Muscle layer of colon (tissue), 2 donors: ENCODE data around the gene STOX1.
"Not testable (repeated sequence)": the region's sequence is repeated elsewhere in the genome, so short reads cannot be mapped to it uniquely, and the experiment has no call there.

Experiments used
- H3K27ac ChIP-seq: one replicate; pipeline ENCODE4 v1.7.0; 2013; ENCODE audit warnings: low read depth, mild to moderate bottlenecking, low read length, moderate library complexity
- H3K27me3 ChIP-seq, 2 donors: one replicate each; pipeline ENCODE4 v1.7.0; 2013; ENCODE audit warnings: low read length in 2 of 2, mild to moderate bottlenecking in 2 of 2; ENCODE audit not compliant: insufficient read depth in 2 of 2, control insufficient read depth in 1 of 2
- H3K36me3 ChIP-seq: one replicate; pipeline ENCODE4 v1.7.0; 2013; ENCODE audit warnings: mild to moderate bottlenecking, low read length; ENCODE audit not compliant: insufficient read depth
- H3K4me1 ChIP-seq: one replicate; pipeline ENCODE4 v1.7.0; 2013; ENCODE audit warnings: mild to moderate bottlenecking, low read length; ENCODE audit not compliant: insufficient read depth
- H3K4me3 ChIP-seq, 2 donors: one replicate each; pipeline ENCODE4 v1.7.0; 2013; ENCODE audit warnings: low read length in 2 of 2, low read depth in 1 of 2, mild to moderate bottlenecking in 1 of 2, moderate library complexity in 1 of 2
- H3K9ac ChIP-seq: one replicate; pipeline ENCODE4 v1.7.0; 2013; ENCODE audit warnings: low read length
- H3K9me3 ChIP-seq: one replicate; pipeline ENCODE4 v1.7.0; 2013; ENCODE audit warnings: mild to moderate bottlenecking, low read length
- donor health status: abdominal sarcoma.
- donor health status: Adenocarcinoma of cecum.

The STOX1 gene

GRCh38 chr10:68826764-68827591, at the start of gene STOX1:
Gene STOX1 (plus strand): TSS chr10:68827531. CDS start chr10:68827624, 93 bp downstream.
- no peaks in the 10 kb centered on the region for H3K36me3 ChIP-seq
- H3K9ac ChIP-seq: no peak within 1 kb of the TSS
- no peaks in the 10 kb centered on the region for H3K9me3 ChIP-seq
- peak within 1 kb of the TSS; percentile 72 for H3K27ac ChIP-seq
- H3K27me3 ChIP-seq: no peaks in the 10 kb centered on the region
- H3K4me3 ChIP-seq: peak within 1 kb of the TSS; percentile 73 to 85
- H3K4me1 ChIP-seq: peaks cover 5% of the 10 kb centered on the region

- no peaks in the 10 kb centered on the region for H3K27me3 ChIP-seq
- H3K9me3 ChIP-seq: no peaks in the 10 kb centered on the region
- H3K4me3 ChIP-seq: no peak overlapping the region
- no peaks in the 10 kb centered on the region for H3K4me1 ChIP-seq
- H3K9ac ChIP-seq: no peak overlapping the region
- H3K27ac ChIP-seq: no peak overlapping the region
- H3K36me3 ChIP-seq: peaks cover 48% of the 10 kb centered on the region
Observed at GRCh38 chr10:68781613-68782574, 45.4 kb upstream of the STOX1 start.

GRCh38 chr10:68784476-68784875, 42.9 kb upstream of the STOX1 start:
- Histone ChIP-seq H3K27me3 (no peaks in the 10 kb centered on the region), H3K4me1 (no peaks in the 10 kb centered on the region), H3K9ac (no peak overlapping the region), H3K27ac (no peak overlapping the region), H3K36me3 (peaks cover 41% of the 10 kb centered on the region), H3K9me3 (no peaks in the 10 kb centered on the region), H3K4me3 (no peak overlapping the region)

- Histone ChIP-seq H3K9me3 (no peaks in the 10 kb centered on the region), H3K4me3 (no peak overlapping the region), H3K27ac (no peak overlapping the region), H3K27me3 (no peaks in the 10 kb centered on the region), H3K36me3 (peaks cover 52% of the 10 kb centered on the region), H3K9ac (no peak overlapping the region), H3K4me1 (no peaks in the 10 kb centered on the region)
Observed at GRCh38 chr10:68787813-68788212, 39.5 kb upstream of the STOX1 start.

- H3K36me3 ChIP-seq: peaks cover 51% of the 10 kb centered on the region
- H3K4me3 ChIP-seq: no peak overlapping the region
- H3K27me3 ChIP-seq: no peaks in the 10 kb centered on the region
- H3K4me1 ChIP-seq: no peaks in the 10 kb centered on the region
- H3K9me3 ChIP-seq: no peaks in the 10 kb centered on the region
- H3K27ac ChIP-seq: no peak overlapping the region
- no peak overlapping the region for H3K9ac ChIP-seq
Observed at GRCh38 chr10:68790476-68790875, 36.9 kb upstream of the STOX1 start.

GRCh38 chr10:68792115-68792514, 35.2 kb upstream of the STOX1 start:
- Histone ChIP-seq H3K9me3 (no peaks in the 10 kb centered on the region), H3K4me1 (no peaks in the 10 kb centered on the region)

GRCh38 chr10:68795886-68796532, 31.3 kb upstream of the STOX1 start:
- Histone ChIP-seq H3K27me3 (no peaks in the 10 kb centered on the region), H3K4me1 (no peaks in the 10 kb centered on the region), H3K27ac (no peak overlapping the region), H3K9me3 (no peaks in the 10 kb centered on the region), H3K36me3 (peaks cover 17% of the 10 kb centered on the region), H3K4me3 (no peak overlapping the region), H3K9ac (no peak overlapping the region)

More at GRCh38 chr10:68792115-68792514, 35.2 kb upstream of the STOX1 start:
- Histone ChIP-seq H3K27me3 (no peaks in the 10 kb centered on the region), H3K4me3 (no peak overlapping the region), H3K27ac (no peak overlapping the region), H3K36me3 (peaks cover 41% of the 10 kb centered on the region), H3K9ac (no peak overlapping the region)

- H3K27me3 ChIP-seq: no peaks in the 10 kb centered on the region
- H3K27ac ChIP-seq: no peak overlapping the region
- no peak overlapping the region for H3K4me3 ChIP-seq
- peaks cover 14% of the 10 kb centered on the region for H3K36me3 ChIP-seq
- no peaks in the 10 kb centered on the region for H3K9me3 ChIP-seq
- no peak overlapping the region for H3K9ac ChIP-seq
- H3K4me1 ChIP-seq: no peaks in the 10 kb centered on the region
Observed at GRCh38 chr10:68796605-68797004, 30.7 kb upstream of the STOX1 start.

- Histone ChIP-seq H3K27ac (no peak overlapping the region), H3K4me1 (no peaks in the 10 kb centered on the region), H3K9me3 (no peaks in the 10 kb centered on the region), H3K27me3 (no peaks in the 10 kb centered on the region), H3K9ac (no peak overlapping the region), H3K36me3 (peaks cover 6% of the 10 kb centered on the region), H3K4me3 (no peak overlapping the region)
Observed at GRCh38 chr10:68800211-68800610, 27.1 kb upstream of the STOX1 start.

GRCh38 chr10:68804692-68805091, 22.6 kb upstream of the STOX1 start:
- no peak overlapping the region for H3K4me3 ChIP-seq
- H3K4me1 ChIP-seq: no peaks in the 10 kb centered on the region
- H3K27me3 ChIP-seq: no peaks in the 10 kb centered on the region
- H3K9ac ChIP-seq: no peak overlapping the region
- H3K27ac ChIP-seq: no peak overlapping the region
- H3K9me3 ChIP-seq: no peaks in the 10 kb centered on the region
- no peaks in the 10 kb centered on the region for H3K36me3 ChIP-seq

GRCh38 chr10:68810830-68811229, 16.5 kb upstream of the STOX1 start:
- H3K9me3 ChIP-seq, H3K4me3 ChIP-seq, H3K27ac ChIP-seq, H3K36me3 ChIP-seq, H3K9ac ChIP-seq, H3K27me3 ChIP-seq, H3K4me1 ChIP-seq: not testable (repeated sequence)
